SKM-1 (cell line): ENCODE measurements around the gene NUDCD3.

Experiments
- DNase-seq: peaks from one replicate; lab custom pipeline; 2025; ENCODE audit not compliant: unreplicated experiment; lab: John Stamatoyannopoulos, UW

The NUDCD3 gene

GRCh38 chr7:44372560-44373417, 117.7 kb downstream of the NUDCD3 start:
- DNase-seq = no peak

GRCh38 chr7:44368885-44369284, 121.6 kb downstream of the NUDCD3 start:
- no peak for DNase-seq

- no peak for DNase-seq
Observed at GRCh38 chr7:44368455-44368854, 122.0 kb downstream of the NUDCD3 start.

GRCh38 chr7:44367475-44368043, 122.9 kb downstream of the NUDCD3 start:
- no peak for DNase-seq

- DNase-seq = no peak
Observed at GRCh38 chr7:44366986-44367385, 123.5 kb downstream of the NUDCD3 start.

- DNase-seq = no peak
Observed at GRCh38 chr7:44353668-44354067, 136.8 kb downstream of the NUDCD3 start.

GRCh38 chr7:44348851-44349781, 141.3 kb downstream of the NUDCD3 start:
- DNase-seq = no peak

GRCh38 chr7:44348300-44348699, 142.2 kb downstream of the NUDCD3 start:
- no peak for DNase-seq

- no peak for DNase-seq
Observed at GRCh38 chr7:44347546-44348114, 142.8 kb downstream of the NUDCD3 start.

GRCh38 chr7:44346063-44346462, 144.4 kb downstream of the NUDCD3 start:
- no peak for DNase-seq

GRCh38 chr7:44341401-44341800, 149.1 kb downstream of the NUDCD3 start:
- no peak for DNase-seq

GRCh38 chr7:44338600-44338999, 151.9 kb downstream of the NUDCD3 start:
- DNase-seq = no peak

- DNase-seq = no peak
Observed at GRCh38 chr7:44336491-44336890, 154.0 kb downstream of the NUDCD3 start.

- no peak for DNase-seq
Observed at GRCh38 chr7:44335184-44335583, 155.3 kb downstream of the NUDCD3 start.

- no peak for DNase-seq
Observed at GRCh38 chr7:44334734-44335097, 155.7 kb downstream of the NUDCD3 start.

- no peak for DNase-seq
Observed at GRCh38 chr7:44333911-44334733, 156.3 kb downstream of the NUDCD3 start.

GRCh38 chr7:44331682-44332081, 158.8 kb downstream of the NUDCD3 start:
- DNase-seq = no peak

GRCh38 chr7:44330331-44330730, 160.1 kb downstream of the NUDCD3 start:
- DNase-seq = no peak

- no peak for DNase-seq
Observed at GRCh38 chr7:44329888-44330287, 160.6 kb downstream of the NUDCD3 start.
